Muscle of leg (tissue), 11 donors: ENCODE measurements around the gene BTBD9. TPM values are rescaled to one million over a fixed set of nuclear protein-coding genes. Genes with fewer than 3 reads are reported as not detected.

Experiments
- DNase-seq: peaks from one replicate; pipeline ENCODE4 v3.0.0; 2013
- H3K27ac ChIP-seq: one replicate; pipeline ENCODE4 v1.5.1; 2013; ENCODE audit warnings: mild to moderate bottlenecking, low read length, control low read depth
- H3K27me3 ChIP-seq: one replicate; pipeline ENCODE4 v1.6.1; 2013; ENCODE audit warnings: low read length; ENCODE audit not compliant: control insufficient read depth, insufficient read depth
- H3K36me3 ChIP-seq: one replicate; pipeline ENCODE4 v1.6.1; 2013; ENCODE audit warnings: low read length; ENCODE audit not compliant: control insufficient read depth, insufficient read depth
- H3K4me1 ChIP-seq: one replicate; pipeline ENCODE4 v1.6.1; 2013; ENCODE audit warnings: low read length; ENCODE audit not compliant: control insufficient read depth, insufficient read depth
- H3K4me3 ChIP-seq: one replicate; pipeline ENCODE4 v1.5.1; 2013; ENCODE audit warnings: low read length, control low read depth
- H3K9me3 ChIP-seq: replicated peaks from 2 replicates; pipeline ENCODE4 v1.6.1; 2013; ENCODE audit warnings: low read depth, low read length; ENCODE audit not compliant: control insufficient read depth
- WGBS: methylation state at CpG from one replicate; pipeline ENCODE4 v1.1.5; 2013; ENCODE audit warnings: missing lambda C conversion rate; ENCODE audit not compliant: insufficient coverage; 5-methylcytosine and 5-hydroxymethylcytosine counted together
- polyA plus RNA-seq, 8 donors: library from polyadenylated mRNA; unstranded; fragments of 120-200 nt; gene quantifications; one replicate each; pipeline versions ENCODE4 v1.2.1 to v1.2.3, GENCODE V29; 2013; ENCODE audit warnings: inconsistent platforms in 1 of 8, low replicate concordance in 1 of 8; ENCODE audit not compliant: insufficient read length in 8 of 8, insufficient read depth in 1 of 8
- total RNA-seq: library from RNA; stranded (reverse); fragments of 120-200 nt; gene quantifications from one replicate; pipeline ENCODE4 v1.2.4, GENCODE V29; 2013

Gene BTBD9
- total and polyA plus RNA-seq, 9 donors, result 6.5 to 10.5 (median 8.2) TPM

GRCh38 chr6:38248500-38249234 is 391.1 kb downstream of the BTBD9 start:
- Histone ChIP-seq H3K27ac (no peak overlapping the region), H3K4me3 (no peak overlapping the region), H3K4me1 (no peaks in the 10 kb centered on the region), H3K36me3 (no peaks in the 10 kb centered on the region), H3K27me3 (no peaks in the 10 kb centered on the region), H3K9me3 (no peaks in the 10 kb centered on the region)
- no peak for DNase-seq
- WGBS, result 61% methylated on average over 2 of the region's 9 CpGs

GRCh38 chr6:38245295-38245694 is 394.4 kb downstream of the BTBD9 start:
- Histone ChIP-seq H3K36me3 (no peaks in the 10 kb centered on the region), H3K27me3 (no peaks in the 10 kb centered on the region), H3K4me3 (no peak overlapping the region), H3K4me1 (no peaks in the 10 kb centered on the region), H3K27ac (no peak overlapping the region), H3K9me3 (no peaks in the 10 kb centered on the region)
- no peak for DNase-seq
- 68% methylated on average over 3 of the region's 3 CpGs for WGBS

GRCh38 chr6:38244869-38245268 is 394.9 kb downstream of the BTBD9 start:
- H3K27me3 ChIP-seq, result no peaks in the 10 kb centered on the region
- no CpG with 5 or more reads among the region's 3 CpGs for WGBS

GRCh38 chr6:38241200-38241871 is 398.4 kb downstream of the BTBD9 start:
- H3K4me3 ChIP-seq, result no peak overlapping the region
- H3K27me3 ChIP-seq, result no peaks in the 10 kb centered on the region
- no peak for DNase-seq
- H3K4me1 ChIP-seq, result no peaks in the 10 kb centered on the region
- no peak overlapping the region for H3K27ac ChIP-seq
- H3K9me3 ChIP-seq, result no peaks in the 10 kb centered on the region
- no peaks in the 10 kb centered on the region for H3K36me3 ChIP-seq
- 29% methylated on average over 1 of the region's 7 CpGs for WGBS

More at GRCh38 chr6:38244869-38245268, 394.9 kb downstream of the BTBD9 start:
- Histone ChIP-seq H3K4me3 (no peak overlapping the region), H3K4me1 (no peaks in the 10 kb centered on the region), H3K36me3 (no peaks in the 10 kb centered on the region), H3K27ac (no peak overlapping the region), H3K9me3 (no peaks in the 10 kb centered on the region)
- DNase-seq, result no peak

GRCh38 chr6:38239719-38240451 is 399.8 kb downstream of the BTBD9 start:
- Histone ChIP-seq H3K36me3 (no peaks in the 10 kb centered on the region), H3K9me3 (no peaks in the 10 kb centered on the region), H3K4me3 (no peak overlapping the region), H3K4me1 (no peaks in the 10 kb centered on the region), H3K27me3 (no peaks in the 10 kb centered on the region), H3K27ac (no peak overlapping the region)
- WGBS, result 80% methylated on average over 1 of the region's 5 CpGs
- no peak for DNase-seq

- Histone ChIP-seq H3K27me3 (no peaks in the 10 kb centered on the region), H3K9me3 (no peaks in the 10 kb centered on the region), H3K4me3 (no peak overlapping the region), H3K36me3 (no peaks in the 10 kb centered on the region), H3K4me1 (no peaks in the 10 kb centered on the region), H3K27ac (no peak overlapping the region)
- no peak for DNase-seq
- no CpG with 5 or more reads among the region's 1 CpG for WGBS
Observed at GRCh38 chr6:38236631-38237030, 403.1 kb downstream of the BTBD9 start.

- no peaks in the 10 kb centered on the region for H3K4me1 ChIP-seq
- no peak overlapping the region for H3K4me3 ChIP-seq
- 0% methylated on average over 1 of the region's 4 CpGs for WGBS
Observed at GRCh38 chr6:38234934-38235682, 404.6 kb downstream of the BTBD9 start.

GRCh38 chr6:38234141-38234540 is 405.6 kb downstream of the BTBD9 start:
- WGBS, result no CpG with 5 or more reads among the region's 2 CpGs
- DNase-seq, result no peak
- Histone ChIP-seq H3K36me3 (no peaks in the 10 kb centered on the region), H3K27ac (no peak overlapping the region), H3K4me1 (no peaks in the 10 kb centered on the region), H3K9me3 (no peaks in the 10 kb centered on the region), H3K27me3 (no peaks in the 10 kb centered on the region), H3K4me3 (no peak overlapping the region)

More at GRCh38 chr6:38234934-38235682, 404.6 kb downstream of the BTBD9 start:
- H3K27me3 ChIP-seq, result no peaks in the 10 kb centered on the region
- H3K27ac ChIP-seq, result no peak overlapping the region
- DNase-seq, result no peak
- H3K9me3 ChIP-seq, result no peaks in the 10 kb centered on the region
- no peaks in the 10 kb centered on the region for H3K36me3 ChIP-seq

- WGBS, result 100% methylated on average over 1 of the region's 5 CpGs
Observed at GRCh38 chr6:38233161-38233791, 406.5 kb downstream of the BTBD9 start.

More at GRCh38 chr6:38233161-38233791, 406.5 kb downstream of the BTBD9 start:
- no peaks in the 10 kb centered on the region for H3K9me3 ChIP-seq
- no peaks in the 10 kb centered on the region for H3K36me3 ChIP-seq
- H3K4me3 ChIP-seq, result no peak overlapping the region
- no peaks in the 10 kb centered on the region for H3K27me3 ChIP-seq
- H3K27ac ChIP-seq, result no peak overlapping the region
- no peaks in the 10 kb centered on the region for H3K4me1 ChIP-seq
- no peak for DNase-seq
